ENCODE results near the gene TRIM56. TPM values are rescaled to one million over a fixed set of nuclear protein-coding genes. Genes with fewer than 3 reads are reported as not detected.
A peak's percentile ranks its signal among the peaks of the same experiment; 100 is the strongest.

TRIM56 gene
- total and polyA plus RNA-seq, 2 of the 13 experiments (the other 11 are each of a cell fraction or from before 2014, with no cell fraction given) = 3.2 to 7.1 TPM

- TF ChIP-seq EZH2 (conservative IDR thresholded peaks at IDR 0.05; ENCODE audit: low read depth, low read length) (no peak), DBP (CRISPR knock-in tag; IDR thresholded peaks at IDR 0.05; ENCODE audit: not compliant biosample characterization) (no peak), GLMP (CRISPR knock-in tag; IDR thresholded peaks at IDR 0.05; ENCODE audit: borderline replicate concordance) (no peak), SMAD9 (CRISPR knock-in tag; IDR thresholded peaks at IDR 0.05) (no peak), ZFY (CRISPR knock-in tag; IDR thresholded peaks at IDR 0.05) (no peak; the same call in 1 of the 2 replicates), ZNF343 (CRISPR knock-in tag; IDR thresholded peaks at IDR 0.05) (no peak), SKIL (CRISPR knock-in tag; IDR thresholded peaks at IDR 0.05; ENCODE audit: borderline replicate concordance) (peak; percentile 97), ATF3 (CRISPR knock-in tag; IDR thresholded peaks at IDR 0.05) (no peak), ARNTL (CRISPR knock-in tag; IDR thresholded peaks at IDR 0.05) (peak; percentile 99), ZNF326 (CRISPR knock-in tag; IDR thresholded peaks at IDR 0.05; ENCODE audit: borderline replicate concordance) (no peak), SYNCRIP (IDR thresholded peaks at IDR 0.05; ENCODE audit: insufficient read depth, low read depth, low read length) (no peak), NCOA1 (CRISPR knock-in tag; IDR thresholded peaks at IDR 0.05) (no peak), HMGXB3 (CRISPR knock-in tag; IDR thresholded peaks at IDR 0.05; ENCODE audit: borderline replicate concordance) (peak; percentile 67), ZNF12 (CRISPR knock-in tag; IDR thresholded peaks at IDR 0.05) (no peak), REPIN1 (CRISPR knock-in tag; IDR thresholded peaks at IDR 0.05; ENCODE audit: borderline replicate concordance, low read depth) (peak; percentile 14; the same call in 1 of the 2 replicates), ZNF878 (CRISPR knock-in tag; IDR thresholded peaks at IDR 0.05) (no peak; the same call in 1 of the 2 replicates), ZNF605 (CRISPR knock-in tag; IDR thresholded peaks at IDR 0.05) (peak; percentile 9; the same call in 1 of the 2 replicates), MXI1 (IDR thresholded peaks at IDR 0.05; ENCODE audit: borderline replicate concordance, low read depth, low read length) (peak; percentile 84; the same call in 2 of the 3 replicates), BHLHE40 (IDR thresholded peaks at IDR 0.05; ENCODE audit: low read length) (peak; percentile 70), FOXK1 (CRISPR knock-in tag; IDR thresholded peaks at IDR 0.05; ENCODE audit: borderline replicate concordance, low read depth) (peak; percentile 69)
Measured at GRCh38 chr7:101125989-101126650, 40.8 kb downstream of the TRIM56 start (continued).
